ENCODE data around the gene SECTM1. TPM values are rescaled to one million over a fixed set of nuclear protein-coding genes. Genes with fewer than 3 reads are reported as not detected.

Gene SECTM1
- total and polyA plus RNA-seq, 4 donors: 4.5 to 22.5 (median 12.8) TPM

DNA sequence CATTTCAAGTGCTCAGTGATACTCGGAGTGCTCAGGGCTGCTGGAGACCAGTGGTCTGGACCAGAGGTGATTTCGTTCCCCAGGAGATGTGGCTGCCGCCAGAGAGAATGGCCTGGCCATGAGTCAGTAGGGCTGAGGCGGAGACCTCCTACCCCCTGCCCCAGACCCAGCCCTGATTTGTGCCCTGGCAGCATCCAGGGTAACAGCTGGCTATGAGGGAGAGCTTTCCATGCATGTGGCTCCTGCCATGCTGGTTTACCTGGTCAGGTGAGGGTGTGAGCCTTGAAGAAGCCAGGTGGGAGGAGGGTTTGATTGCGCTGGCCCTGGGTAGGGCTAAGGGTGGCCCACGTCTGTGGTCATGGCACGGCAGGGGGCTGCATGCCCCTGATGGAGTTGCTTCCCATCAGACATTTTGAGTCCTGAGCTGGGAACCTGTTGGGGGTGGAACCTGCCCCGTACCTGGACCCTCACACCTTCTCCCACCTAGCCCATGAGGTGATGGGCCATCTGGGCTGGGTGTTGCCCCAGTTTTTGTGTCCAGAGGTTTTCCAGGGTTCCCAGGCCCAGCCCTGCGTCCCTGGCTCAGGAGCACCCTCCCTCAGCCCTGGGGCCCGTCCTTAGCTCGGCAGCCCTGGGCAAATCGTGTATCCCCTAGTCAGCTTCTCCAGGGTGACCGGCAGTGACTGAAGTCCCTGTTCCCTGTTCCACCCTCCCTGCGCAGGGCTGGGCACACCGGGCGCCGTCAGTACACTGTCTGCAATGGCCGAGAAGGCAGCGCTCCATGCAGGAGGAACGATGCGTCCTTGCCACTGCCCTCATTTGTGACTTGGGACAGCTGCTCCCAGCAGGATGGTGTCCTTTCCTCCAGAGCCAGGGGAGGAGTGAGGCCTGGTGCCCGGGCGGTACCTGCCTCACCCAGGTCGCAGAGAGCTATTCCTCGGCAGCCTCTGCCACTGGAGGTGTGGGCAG is 51.0 kb downstream of the SECTM1 start:
- Histone ChIP-seq H3K4me1 (ENCODE audit: control insufficient read depth in 1 of 2, insufficient read depth in 2 of 2, low read length in 2 of 2) (no peaks in the 10 kb centered on the region), H3K9me3 (ENCODE audit: control insufficient read depth, low read length) (no peaks in the 10 kb centered on the region), H3K27ac (ENCODE audit: low read depth in 1 of 2, low read length in 2 of 2) (no peak overlapping the region), H3K4me3 (ENCODE audit: low read length in 2 of 2) (no peak overlapping the region), H3K27me3 (ENCODE audit: control insufficient read depth in 1 of 2, insufficient read depth in 2 of 2, low read length in 1 of 2) (no peaks in the 10 kb centered on the region), H3K36me3 (ENCODE audit: control insufficient read depth in 1 of 2, insufficient read depth in 2 of 2, low read length in 1 of 2) (no peaks in the 10 kb centered on the region)
- DNase-seq: no peak
- 86 to 88% methylated on average over 24 to 25 of the region's 25 CpGs for WGBS, 2 donors
- ATAC-seq (ENCODE audit: low FRiP score): peak; percentile 13
- intact Hi-C loops (cut with DNase I): no loop called here

GRCh38 chr17:82281502-82282238 is 51.9 kb downstream of the SECTM1 start:
- no peaks in the 10 kb centered on the region for H3K27me3 ChIP-seq (ENCODE audit: control insufficient read depth in 1 of 2, insufficient read depth in 2 of 2, low read length in 1 of 2)
- no peak for ATAC-seq (ENCODE audit: low FRiP score)
- peak in 1 of 2 donors; percentile 70 for DNase-seq
- H3K36me3 ChIP-seq (ENCODE audit: control insufficient read depth in 1 of 2, insufficient read depth in 2 of 2, low read length in 1 of 2): no peaks in the 10 kb centered on the region
- H3K4me1 ChIP-seq (ENCODE audit: control insufficient read depth in 1 of 2, insufficient read depth in 2 of 2, low read length in 2 of 2): no peaks in the 10 kb centered on the region
- intact Hi-C loops (cut with DNase I): no loop called here
- no peaks in the 10 kb centered on the region for H3K9me3 ChIP-seq (ENCODE audit: control insufficient read depth, low read length)
- no peak overlapping the region for H3K4me3 ChIP-seq (ENCODE audit: low read length in 2 of 2)
- H3K27ac ChIP-seq (ENCODE audit: low read depth in 1 of 2, low read length in 2 of 2): no peak overlapping the region
- 71% methylated on average over 22 of the region's 22 CpGs for WGBS, 2 donors

DNA sequence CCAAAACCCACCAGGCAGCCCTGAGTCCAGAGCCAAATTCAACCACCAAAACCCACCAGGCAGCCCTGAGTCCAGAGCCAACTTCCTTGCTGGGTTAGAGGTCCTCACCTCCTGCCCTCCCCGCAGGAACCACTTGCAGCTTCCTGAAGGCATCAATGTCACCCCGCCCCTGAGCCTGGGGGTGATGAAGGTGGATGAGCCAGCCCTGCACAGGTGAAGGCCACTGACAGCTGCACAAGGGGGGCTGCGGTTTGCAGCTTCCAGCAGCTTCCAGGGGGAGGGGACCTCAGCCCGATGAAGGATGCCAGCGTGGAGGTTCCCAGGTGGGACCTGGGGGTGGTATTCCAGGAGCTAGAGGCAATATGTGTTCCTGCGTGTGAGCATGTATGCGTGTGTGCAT is 52.5 kb downstream of the SECTM1 start:
- Histone ChIP-seq H3K4me1 (ENCODE audit: control insufficient read depth in 1 of 2, insufficient read depth in 2 of 2, low read length in 2 of 2) (no peaks in the 10 kb centered on the region), H3K27ac (ENCODE audit: low read depth in 1 of 2, low read length in 2 of 2) (no peak overlapping the region), H3K27me3 (ENCODE audit: control insufficient read depth in 1 of 2, insufficient read depth in 2 of 2, low read length in 1 of 2) (no peaks in the 10 kb centered on the region), H3K4me3 (ENCODE audit: low read length in 2 of 2) (no peak overlapping the region), H3K9me3 (ENCODE audit: control insufficient read depth, low read length) (no peaks in the 10 kb centered on the region), H3K36me3 (ENCODE audit: control insufficient read depth in 1 of 2, insufficient read depth in 2 of 2, low read length in 1 of 2) (no peaks in the 10 kb centered on the region)
- no peak for ATAC-seq (ENCODE audit: low FRiP score)
- intact Hi-C loops (cut with DNase I): no loop called here
- no peak for DNase-seq
- 68 to 78% methylated on average over 7 of the region's 7 CpGs for WGBS, 2 donors

DNA sequence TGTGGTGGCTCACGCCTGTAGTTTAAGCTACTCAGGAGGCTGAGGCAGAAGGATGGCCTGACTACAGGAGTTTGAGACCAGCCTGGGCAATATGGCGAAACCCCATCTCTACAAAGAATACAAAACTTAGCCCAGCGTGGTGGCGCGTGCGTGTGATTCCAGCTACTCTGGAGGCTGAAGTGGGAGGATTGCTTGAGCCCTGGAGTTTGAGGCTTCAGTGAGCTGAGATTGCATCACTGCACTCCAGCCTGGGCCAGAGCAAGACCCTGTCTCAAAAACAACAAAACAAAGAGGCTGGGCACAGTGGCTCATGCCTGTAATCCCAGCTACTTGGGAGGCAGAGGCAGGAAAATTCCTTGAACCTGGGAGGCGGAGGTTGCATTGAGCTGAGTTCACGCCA is 53.0 kb downstream of the SECTM1 start:
- no peaks in the 10 kb centered on the region for H3K36me3 ChIP-seq (ENCODE audit: control insufficient read depth in 1 of 2, insufficient read depth in 2 of 2, low read length in 1 of 2)
- no peak overlapping the region for H3K27ac ChIP-seq (ENCODE audit: low read depth in 1 of 2, low read length in 2 of 2)
- H3K9me3 ChIP-seq (ENCODE audit: control insufficient read depth, low read length): no peaks in the 10 kb centered on the region
- H3K27me3 ChIP-seq (ENCODE audit: control insufficient read depth in 1 of 2, insufficient read depth in 2 of 2, low read length in 1 of 2): no peaks in the 10 kb centered on the region
- WGBS, 2 donors: 92% methylated on average over 8 of the region's 8 CpGs
- DNase-seq (no peak), ATAC-seq (ENCODE audit: low FRiP score) (no peak)
- intact Hi-C loops (cut with DNase I): no loop called here
- H3K4me1 ChIP-seq (ENCODE audit: control insufficient read depth in 1 of 2, insufficient read depth in 2 of 2, low read length in 2 of 2): no peaks in the 10 kb centered on the region
- H3K4me3 ChIP-seq (ENCODE audit: low read length in 2 of 2): no peak overlapping the region

GRCh38 chr17:82278786-82279391 is 54.7 kb downstream of the SECTM1 start:
- ATAC-seq (ENCODE audit: low FRiP score) (no peak), DNase-seq (no peak)
- 81 to 85% methylated on average over 16 of the region's 16 CpGs for WGBS, 2 donors
- H3K4me3 ChIP-seq (ENCODE audit: low read length in 2 of 2): no peak overlapping the region
- no peaks in the 10 kb centered on the region for H3K4me1 ChIP-seq (ENCODE audit: control insufficient read depth in 1 of 2, insufficient read depth in 2 of 2, low read length in 2 of 2)
- H3K27ac ChIP-seq (ENCODE audit: low read depth in 1 of 2, low read length in 2 of 2): no peak overlapping the region
- no peaks in the 10 kb centered on the region for H3K36me3 ChIP-seq (ENCODE audit: control insufficient read depth in 1 of 2, insufficient read depth in 2 of 2, low read length in 1 of 2)
- intact Hi-C loops (cut with DNase I): no loop called here
- H3K27me3 ChIP-seq (ENCODE audit: control insufficient read depth in 1 of 2, insufficient read depth in 2 of 2, low read length in 1 of 2): no peaks in the 10 kb centered on the region
- no peaks in the 10 kb centered on the region for H3K9me3 ChIP-seq (ENCODE audit: control insufficient read depth, low read length)

- ATAC-seq (ENCODE audit: low FRiP score) (no peak), DNase-seq (no peak)
- Histone ChIP-seq H3K4me1 (ENCODE audit: control insufficient read depth in 1 of 2, insufficient read depth in 2 of 2, low read length in 2 of 2) (no peaks in the 10 kb centered on the region), H3K27ac (ENCODE audit: low read depth in 1 of 2, low read length in 2 of 2) (no peak overlapping the region), H3K27me3 (ENCODE audit: control insufficient read depth in 1 of 2, insufficient read depth in 2 of 2, low read length in 1 of 2) (no peaks in the 10 kb centered on the region), H3K9me3 (ENCODE audit: control insufficient read depth, low read length) (no peaks in the 10 kb centered on the region), H3K4me3 (ENCODE audit: low read length in 2 of 2) (no peak overlapping the region), H3K36me3 (ENCODE audit: control insufficient read depth in 1 of 2, insufficient read depth in 2 of 2, low read length in 1 of 2) (no peaks in the 10 kb centered on the region)
- intact Hi-C loops (cut with DNase I): no loop called here
- WGBS, 2 donors: 84 to 86% methylated on average over 9 of the region's 9 CpGs
These were observed 55.3 kb downstream of the SECTM1 start for GRCh38 chr17:82278308-82278707.

- no peak overlapping the region for H3K27ac ChIP-seq (ENCODE audit: low read depth in 1 of 2, low read length in 2 of 2)
- DNase-seq (no peak), ATAC-seq (ENCODE audit: low FRiP score) (no peak)
- no peak overlapping the region for H3K4me3 ChIP-seq (ENCODE audit: low read length in 2 of 2)
- WGBS, 2 donors: 76 to 78% methylated on average over 12 of the region's 12 CpGs
- no peaks in the 10 kb centered on the region for H3K27me3 ChIP-seq (ENCODE audit: control insufficient read depth in 1 of 2, insufficient read depth in 2 of 2, low read length in 1 of 2)
- no peaks in the 10 kb centered on the region for H3K9me3 ChIP-seq (ENCODE audit: control insufficient read depth, low read length)
- intact Hi-C loops (cut with DNase I): no loop called here
- no peaks in the 10 kb centered on the region for H3K4me1 ChIP-seq (ENCODE audit: control insufficient read depth in 1 of 2, insufficient read depth in 2 of 2, low read length in 2 of 2)
- H3K36me3 ChIP-seq (ENCODE audit: control insufficient read depth in 1 of 2, insufficient read depth in 2 of 2, low read length in 1 of 2): no peaks in the 10 kb centered on the region
These were observed 55.7 kb downstream of the SECTM1 start for GRCh38 chr17:82277851-82278250.

DNA sequence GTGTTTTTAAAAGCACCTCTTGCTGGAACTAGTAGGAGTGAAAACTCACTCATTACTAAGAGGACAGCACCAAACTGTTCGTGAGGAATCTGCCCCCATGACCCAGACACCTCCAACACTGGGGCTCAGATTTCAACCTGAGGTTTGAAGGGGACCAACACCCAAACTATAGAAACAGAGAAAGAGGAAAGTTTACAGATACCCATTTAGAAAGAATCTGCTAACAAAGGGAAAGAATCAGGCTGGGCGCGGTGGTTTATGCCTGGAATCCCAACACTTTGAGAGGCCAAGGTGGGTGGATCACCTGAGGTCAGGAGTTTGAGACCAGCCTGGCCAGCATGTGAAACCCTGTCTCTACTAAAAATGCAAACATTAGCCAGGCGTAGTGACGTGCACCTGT is 56.6 kb downstream of the SECTM1 start:
- intact Hi-C loops (cut with DNase I): no loop called here
- no peaks in the 10 kb centered on the region for H3K4me1 ChIP-seq (ENCODE audit: control insufficient read depth in 1 of 2, insufficient read depth in 2 of 2, low read length in 2 of 2)

More for the DNA sequence above, 56.6 kb downstream of the SECTM1 start:
- Histone ChIP-seq H3K9me3 (ENCODE audit: control insufficient read depth, low read length) (no peaks in the 10 kb centered on the region), H3K27ac (ENCODE audit: low read depth in 1 of 2, low read length in 2 of 2) (no peak overlapping the region), H3K27me3 (ENCODE audit: control insufficient read depth in 1 of 2, insufficient read depth in 2 of 2, low read length in 1 of 2) (no peaks in the 10 kb centered on the region), H3K4me3 (ENCODE audit: low read length in 2 of 2) (no peak overlapping the region), H3K36me3 (ENCODE audit: control insufficient read depth in 1 of 2, insufficient read depth in 2 of 2, low read length in 1 of 2) (no peaks in the 10 kb centered on the region)
- ATAC-seq (ENCODE audit: low FRiP score) (no peak), DNase-seq (no peak)
- WGBS, 2 donors: 93 to 95% methylated on average over 5 of the region's 5 CpGs

All from aorta (tissue), 5 donors.